ENCODE measurements around the gene ISG20.

ISG20 gene

GRCh38 chr15:88688394-88688933 lies 49.6 kb downstream of the ISG20 start:
- DNase-seq (ENCODE audit: low read depth in 2 of 2), result no peak

- DNase-seq (ENCODE audit: low read depth in 2 of 2), result no peak
Measured at GRCh38 chr15:88690331-88690730, 51.5 kb downstream of the ISG20 start.

- no peak for DNase-seq (ENCODE audit: low read depth in 2 of 2)
Measured at GRCh38 chr15:88693191-88693590, 54.4 kb downstream of the ISG20 start.

GRCh38 chr15:88695101-88695500 lies 56.3 kb downstream of the ISG20 start:
- DNase-seq (ENCODE audit: low read depth in 2 of 2), result no peak

GRCh38 chr15:88695691-88696251 lies 57.0 kb downstream of the ISG20 start:
- DNase-seq (ENCODE audit: low read depth in 2 of 2), result no peak

- no peak for DNase-seq (ENCODE audit: low read depth in 2 of 2)
Measured at GRCh38 chr15:88696254-88696653, 57.4 kb downstream of the ISG20 start.

GRCh38 chr15:88697276-88697675 lies 58.5 kb downstream of the ISG20 start:
- no peak for DNase-seq (ENCODE audit: low read depth in 2 of 2)

GRCh38 chr15:88699861-88700260 lies 61.0 kb downstream of the ISG20 start:
- DNase-seq (ENCODE audit: low read depth in 2 of 2), result no peak

GRCh38 chr15:88700716-88701115 lies 61.9 kb downstream of the ISG20 start:
- no peak for DNase-seq (ENCODE audit: low read depth in 2 of 2)

GRCh38 chr15:88701561-88702095 lies 62.8 kb downstream of the ISG20 start:
- peak in 1 of 2 donors; percentile 6 for DNase-seq (ENCODE audit: low read depth in 2 of 2)

GRCh38 chr15:88702983-88703382 lies 64.2 kb downstream of the ISG20 start:
- no peak for DNase-seq (ENCODE audit: low read depth in 2 of 2)

- no peak for DNase-seq (ENCODE audit: low read depth in 2 of 2)
Measured at GRCh38 chr15:88703533-88703932, 64.7 kb downstream of the ISG20 start.

GRCh38 chr15:88704791-88705768 lies 66.3 kb downstream of the ISG20 start:
- peak in 1 of 2 donors; percentile 2 for DNase-seq (ENCODE audit: low read depth in 2 of 2)

GRCh38 chr15:88705769-88706165 lies 67.0 kb downstream of the ISG20 start:
- no peak for DNase-seq (ENCODE audit: low read depth in 2 of 2)

Data from stimulated activated CD4-positive, alpha-beta T cell treated with anti-CD3 and anti-CD28 coated beads, Interleukin-4, amount 100 ng/mL, for 48 hours (primary cell).